Measurements from ENCODE around the gene SBNO2. TPM values are rescaled to one million over a fixed set of nuclear protein-coding genes. Genes with fewer than 3 reads are reported as not detected.

Gene SBNO2
- total RNA-seq, 1 experiment from 2014 or later: 46.3 TPM

GRCh38 chr19:1118999-1119398 is 55.1 kb downstream of the SBNO2 start:
- Mint-ChIP-seq H3K27me3 (ENCODE audit: low read depth) (no peaks in the 10 kb centered on the region), H3K27ac (no peak overlapping the region), H3K4me3 (no peak overlapping the region), H3K9me3 (no peaks in the 10 kb centered on the region; a peak in 1 of 5 replicates), H3K36me3 (ENCODE audit: insufficient read depth in 1 of 3, low read depth in 3 of 3) (peaks cover 14 to 41% (median 24%) of the 10 kb centered on the region in 3 experiments; a peak in 6 of 7 replicates), H3K4me1 (peaks cover 2 to 7% of the 10 kb centered on the region in 2 experiments; a peak in 3 of 4 replicates)
- Histone ChIP-seq H3K23me2 (ENCODE audit: insufficient read length, low read depth, low read length, poor library complexity, severe bottlenecking) (no peaks in the 10 kb centered on the region), H3K27me3 (ENCODE audit: insufficient read depth, low read length) (no peaks in the 10 kb centered on the region), H2BK20ac (ENCODE audit: low read depth, low read length, poor library complexity, severe bottlenecking) (no peak overlapping the region), H3K9me3 (ENCODE audit: control insufficient read depth, low read depth, low read length) (no peaks in the 10 kb centered on the region), H4K5ac (ENCODE audit: insufficient read length, low read depth, low read length) (no peak overlapping the region), H4K8ac (replicated peaks; ENCODE audit: insufficient read length, low read depth, low read length) (no peak overlapping the region), H2BK12ac (ENCODE audit: insufficient read length, low read depth, low read length) (no peak overlapping the region), H3K23ac (ENCODE audit: insufficient read length, low read depth, low read length) (no peak overlapping the region), H3K4me1 (ENCODE audit: insufficient read depth, low read length) (no peaks in the 10 kb centered on the region), H2AFZ (ENCODE audit: low read length) (no peak overlapping the region), H2BK15ac (ENCODE audit: low read depth, low read length) (no peak overlapping the region), H3K27ac (ENCODE audit: insufficient read length, low read depth, low read length) (no peak overlapping the region), H3K9ac (ENCODE audit: extremely low read depth, insufficient read length, low read length) (no peak overlapping the region), H4K91ac (ENCODE audit: insufficient read length, low read depth, low read length) (no peak overlapping the region), H2BK120ac (ENCODE audit: low read depth, low read length, poor library complexity, severe bottlenecking) (no peak overlapping the region), H3K79me2 (ENCODE audit: insufficient read depth, low read length) (no peaks in the 10 kb centered on the region), H2AK5ac (ENCODE audit: insufficient read length, low read length) (no peak overlapping the region), H3K79me1 (ENCODE audit: insufficient read depth, low read depth, low read length, poor library complexity, severe bottlenecking) (no peaks in the 10 kb centered on the region), H3K18ac (ENCODE audit: insufficient read length, low read depth, low read length) (no peak overlapping the region), H3K4ac (ENCODE audit: low read depth, low read length) (no peak overlapping the region), H2BK5ac (ENCODE audit: insufficient read length, low read length) (no peak overlapping the region), H3K56ac (ENCODE audit: insufficient read length, low read depth, low read length) (no peak overlapping the region), H3K14ac (ENCODE audit: insufficient read depth, low read length) (no peak overlapping the region; the same call in 1 of the 2 replicates), H3T11ph (ENCODE audit: low read length) (no peak overlapping the region), H3K4me2 (ENCODE audit: insufficient read depth, insufficient read length, low read length) (no peak overlapping the region), H4K20me1 (ENCODE audit: control insufficient read depth, insufficient read depth, insufficient read length) (no peaks in the 10 kb centered on the region)
- TF ChIP-seq CTCF (conservative IDR thresholded peaks at IDR 0.05): no peak
- no CpG with 5 or more reads among the region's 34 CpGs for WGBS (ENCODE audit: extremely low coverage, insufficient read length, low lambda C conversion rate)
- no peak for DNase-seq
